Liver (tissue), 3 donors: ENCODE measurements around the gene KCNE3.

Source experiments
- YY1 ChIP-seq: IDR thresholded peaks from 2 replicates; pipeline ENCODE4 v1.6.1; 2016; ENCODE audit warnings: antibody characterized with exemption, mild to moderate bottlenecking
- TF ChIP-seq, protein P1 (sequence below): fragments of 150-350 bp; IDR thresholded peaks from 2 replicates; pipeline ENCODE4 v1.5.1; 2017; ENCODE audit warnings: improper control_type of control experiment, low read depth, low read length; ENCODE audit not compliant: missing input control
- TF ChIP-seq, protein P2 (sequence below): IDR thresholded peaks from 2 replicates; pipeline ENCODE4 v1.6.1; 2016; ENCODE audit warnings: antibody characterized with exemption
- donor health status: healthy.
- donor health status: healthy.

DNA sequence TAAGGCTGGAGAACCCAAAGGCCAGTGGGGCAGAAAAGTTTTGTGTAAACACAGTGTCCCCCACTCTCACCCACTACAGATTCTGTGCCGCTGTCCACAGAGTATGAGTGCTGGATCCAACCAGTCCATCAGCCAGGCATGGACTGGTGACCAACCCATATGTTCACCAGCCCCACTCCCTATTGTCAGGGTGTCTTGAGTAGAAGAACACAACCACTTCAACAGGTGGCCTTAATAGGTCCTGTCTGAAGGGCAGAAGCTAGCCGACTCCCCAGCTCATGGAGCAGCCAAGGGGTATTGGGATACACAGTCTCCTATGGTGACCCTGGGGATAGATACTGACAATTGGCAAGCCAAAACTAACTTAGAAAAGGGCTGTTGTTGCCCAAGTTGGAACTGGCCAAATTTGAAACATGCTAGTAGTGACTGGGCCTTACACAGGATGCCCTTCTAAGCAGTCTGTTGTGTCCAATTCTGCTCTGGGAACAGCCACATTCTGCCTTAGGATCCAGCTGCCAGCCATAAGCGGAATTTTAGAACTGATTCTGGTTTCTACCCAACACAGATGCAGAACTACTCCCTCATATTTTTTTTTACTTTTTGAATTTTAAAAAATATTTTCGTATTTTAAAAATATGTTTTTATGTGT lies 49.4 kb downstream of the KCNE3 start:
- no peak for TF ChIP-seq YY1
- TF ChIP-seq, protein P1, sequence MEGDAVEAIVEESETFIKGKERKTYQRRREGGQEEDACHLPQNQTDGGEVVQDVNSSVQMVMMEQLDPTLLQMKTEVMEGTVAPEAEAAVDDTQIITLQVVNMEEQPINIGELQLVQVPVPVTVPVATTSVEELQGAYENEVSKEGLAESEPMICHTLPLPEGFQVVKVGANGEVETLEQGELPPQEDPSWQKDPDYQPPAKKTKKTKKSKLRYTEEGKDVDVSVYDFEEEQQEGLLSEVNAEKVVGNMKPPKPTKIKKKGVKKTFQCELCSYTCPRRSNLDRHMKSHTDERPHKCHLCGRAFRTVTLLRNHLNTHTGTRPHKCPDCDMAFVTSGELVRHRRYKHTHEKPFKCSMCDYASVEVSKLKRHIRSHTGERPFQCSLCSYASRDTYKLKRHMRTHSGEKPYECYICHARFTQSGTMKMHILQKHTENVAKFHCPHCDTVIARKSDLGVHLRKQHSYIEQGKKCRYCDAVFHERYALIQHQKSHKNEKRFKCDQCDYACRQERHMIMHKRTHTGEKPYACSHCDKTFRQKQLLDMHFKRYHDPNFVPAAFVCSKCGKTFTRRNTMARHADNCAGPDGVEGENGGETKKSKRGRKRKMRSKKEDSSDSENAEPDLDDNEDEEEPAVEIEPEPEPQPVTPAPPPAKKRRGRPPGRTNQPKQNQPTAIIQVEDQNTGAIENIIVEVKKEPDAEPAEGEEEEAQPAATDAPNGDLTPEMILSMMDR: no peak
- TF ChIP-seq, protein P2, sequence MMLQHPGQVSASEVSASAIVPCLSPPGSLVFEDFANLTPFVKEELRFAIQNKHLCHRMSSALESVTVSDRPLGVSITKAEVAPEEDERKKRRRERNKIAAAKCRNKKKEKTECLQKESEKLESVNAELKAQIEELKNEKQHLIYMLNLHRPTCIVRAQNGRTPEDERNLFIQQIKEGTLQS: no peak
